ENCODE results near the gene MFSD2A. TPM values are rescaled to one million over a fixed set of nuclear protein-coding genes. Genes with fewer than 3 reads are reported as not detected.
A peak's percentile ranks its signal among the peaks of the same experiment; 100 is the strongest.
"Not testable (repeated sequence)": the region's sequence is repeated elsewhere in the genome, so short reads cannot be mapped to it uniquely, and the experiment has no call there.

The MFSD2A gene
- 10 to 100 TPM in 1 of 12 donors, 1 to 10 TPM in 7, under 1 TPM in 3, not detected in 1; 0.68 to 10.7 (median 1.9) TPM for polyA plus RNA-seq (ENCODE audit: insufficient read length in 12 of 12)
- long read RNA-seq, donor 1, partial matches to known transcripts = 0 of 3 reads
- long read RNA-seq, donor 1, other reads (novel, unspliced or antisense) = 0 of 3 reads
- long read RNA-seq, donor 2 = 0 reads
- long read RNA-seq, donor 3 = 0 reads
- long read RNA-seq, donor 4 = 0 reads
- long read RNA-seq, donor 5 = 0 reads
- long read RNA-seq, donor 6 = 0 reads
- long read RNA-seq, donor 7, partial matches to known transcripts = 0 of 1 reads
- long read RNA-seq, donor 7, other reads (novel, unspliced or antisense) = 0 of 1 reads
- long read RNA-seq, donor 8 = 0 reads
- long read RNA-seq, donor 9 = 0 reads
- long read RNA-seq, donor 10 = 0 reads
- long read RNA-seq, donor 11, partial matches to known transcripts = 0 of 1 reads
- long read RNA-seq, donor 11, other reads (novel, unspliced or antisense) = 0 of 1 reads

- DNase-seq = peak; percentile 79
Measured at GRCh38 chr1:39954870-39955546, at the start of gene MFSD2A. MFSD2A (plus strand) TSS chr1:39955145; CDS start chr1:39955293, 148 bp downstream.

GRCh38 chr1:39905172-39905571, 49.8 kb upstream of the MFSD2A start:
- DNase-seq = no peak

GRCh38 chr1:39907528-39908453, 47.2 kb upstream of the MFSD2A start:
- DNase-seq = no peak

GRCh38 chr1:39908534-39908933, 46.4 kb upstream of the MFSD2A start:
- no peak for DNase-seq

GRCh38 chr1:39910263-39910662, 44.7 kb upstream of the MFSD2A start:
- DNase-seq = no peak

GRCh38 chr1:39913136-39913535, 41.8 kb upstream of the MFSD2A start:
- not testable (repeated sequence) for DNase-seq

GRCh38 chr1:39915499-39916129, 39.3 kb upstream of the MFSD2A start:
- no peak for DNase-seq

GRCh38 chr1:39917825-39918224, 37.1 kb upstream of the MFSD2A start:
- DNase-seq = no peak

- no peak for DNase-seq
Measured at GRCh38 chr1:39919545-39919944, 35.4 kb upstream of the MFSD2A start.

GRCh38 chr1:39922251-39922688, 32.7 kb upstream of the MFSD2A start:
- no peak for DNase-seq

GRCh38 chr1:39925721-39926342, 29.1 kb upstream of the MFSD2A start:
- no peak for DNase-seq

GRCh38 chr1:39926343-39926793, 28.6 kb upstream of the MFSD2A start:
- DNase-seq = no peak

- no peak for DNase-seq
Measured at GRCh38 chr1:39926820-39927219, 28.1 kb upstream of the MFSD2A start.

- DNase-seq = no peak
Measured at GRCh38 chr1:39927538-39927937, 27.4 kb upstream of the MFSD2A start.

GRCh38 chr1:39928809-39929587, 25.9 kb upstream of the MFSD2A start:
- DNase-seq = no peak

GRCh38 chr1:39933956-39934941, 20.7 kb upstream of the MFSD2A start:
- no peak for DNase-seq

GRCh38 chr1:39936724-39937491, 18.0 kb upstream of the MFSD2A start:
- no peak for DNase-seq

- no peak for DNase-seq
Measured at GRCh38 chr1:39938856-39939255, 16.1 kb upstream of the MFSD2A start.

Data from muscle of arm (tissue), 14 donors.